HL-60 (cell line): Measurements from ENCODE around the gene SHISA2.
"Not testable (repeated sequence)": the region's sequence is repeated elsewhere in the genome, so short reads cannot be mapped to it uniquely, and the experiment has no call there.

Experiments
- GABPA ChIP-seq: IDR thresholded peaks from 2 replicates; pipeline ENCODE4 v1.6.1; 2012; ENCODE audit warnings: low read depth
- POLR2AphosphoS5 ChIP-seq: IDR thresholded peaks from 2 replicates; pipeline ENCODE4 v1.6.1; 2012; ENCODE audit warnings: low read depth
- SPI1 ChIP-seq: IDR thresholded peaks from 2 replicates; pipeline ENCODE4 v1.6.1; 2012; ENCODE audit warnings: low read depth, mild to moderate bottlenecking, borderline replicate concordance
- TF ChIP-seq, protein P1 (sequence below): IDR thresholded peaks from one replicate; pipeline ENCODE4 v1.5.1; 2011; ENCODE audit warnings: low read length, control low read depth, inconsistent platforms; ENCODE audit not compliant: insufficient read depth
- TF ChIP-seq, protein P2 (sequence below): IDR thresholded peaks from 2 replicates; pipeline ENCODE4 v1.6.1; 2012; ENCODE audit warnings: low read depth; ENCODE audit not compliant: insufficient replicate concordance

- TF ChIP-seq, protein P1, sequence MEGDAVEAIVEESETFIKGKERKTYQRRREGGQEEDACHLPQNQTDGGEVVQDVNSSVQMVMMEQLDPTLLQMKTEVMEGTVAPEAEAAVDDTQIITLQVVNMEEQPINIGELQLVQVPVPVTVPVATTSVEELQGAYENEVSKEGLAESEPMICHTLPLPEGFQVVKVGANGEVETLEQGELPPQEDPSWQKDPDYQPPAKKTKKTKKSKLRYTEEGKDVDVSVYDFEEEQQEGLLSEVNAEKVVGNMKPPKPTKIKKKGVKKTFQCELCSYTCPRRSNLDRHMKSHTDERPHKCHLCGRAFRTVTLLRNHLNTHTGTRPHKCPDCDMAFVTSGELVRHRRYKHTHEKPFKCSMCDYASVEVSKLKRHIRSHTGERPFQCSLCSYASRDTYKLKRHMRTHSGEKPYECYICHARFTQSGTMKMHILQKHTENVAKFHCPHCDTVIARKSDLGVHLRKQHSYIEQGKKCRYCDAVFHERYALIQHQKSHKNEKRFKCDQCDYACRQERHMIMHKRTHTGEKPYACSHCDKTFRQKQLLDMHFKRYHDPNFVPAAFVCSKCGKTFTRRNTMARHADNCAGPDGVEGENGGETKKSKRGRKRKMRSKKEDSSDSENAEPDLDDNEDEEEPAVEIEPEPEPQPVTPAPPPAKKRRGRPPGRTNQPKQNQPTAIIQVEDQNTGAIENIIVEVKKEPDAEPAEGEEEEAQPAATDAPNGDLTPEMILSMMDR = not testable (repeated sequence)
- TF ChIP-seq POLR2AphosphoS5, SPI1, GABPA: not testable (repeated sequence)
- TF ChIP-seq, protein P2, sequence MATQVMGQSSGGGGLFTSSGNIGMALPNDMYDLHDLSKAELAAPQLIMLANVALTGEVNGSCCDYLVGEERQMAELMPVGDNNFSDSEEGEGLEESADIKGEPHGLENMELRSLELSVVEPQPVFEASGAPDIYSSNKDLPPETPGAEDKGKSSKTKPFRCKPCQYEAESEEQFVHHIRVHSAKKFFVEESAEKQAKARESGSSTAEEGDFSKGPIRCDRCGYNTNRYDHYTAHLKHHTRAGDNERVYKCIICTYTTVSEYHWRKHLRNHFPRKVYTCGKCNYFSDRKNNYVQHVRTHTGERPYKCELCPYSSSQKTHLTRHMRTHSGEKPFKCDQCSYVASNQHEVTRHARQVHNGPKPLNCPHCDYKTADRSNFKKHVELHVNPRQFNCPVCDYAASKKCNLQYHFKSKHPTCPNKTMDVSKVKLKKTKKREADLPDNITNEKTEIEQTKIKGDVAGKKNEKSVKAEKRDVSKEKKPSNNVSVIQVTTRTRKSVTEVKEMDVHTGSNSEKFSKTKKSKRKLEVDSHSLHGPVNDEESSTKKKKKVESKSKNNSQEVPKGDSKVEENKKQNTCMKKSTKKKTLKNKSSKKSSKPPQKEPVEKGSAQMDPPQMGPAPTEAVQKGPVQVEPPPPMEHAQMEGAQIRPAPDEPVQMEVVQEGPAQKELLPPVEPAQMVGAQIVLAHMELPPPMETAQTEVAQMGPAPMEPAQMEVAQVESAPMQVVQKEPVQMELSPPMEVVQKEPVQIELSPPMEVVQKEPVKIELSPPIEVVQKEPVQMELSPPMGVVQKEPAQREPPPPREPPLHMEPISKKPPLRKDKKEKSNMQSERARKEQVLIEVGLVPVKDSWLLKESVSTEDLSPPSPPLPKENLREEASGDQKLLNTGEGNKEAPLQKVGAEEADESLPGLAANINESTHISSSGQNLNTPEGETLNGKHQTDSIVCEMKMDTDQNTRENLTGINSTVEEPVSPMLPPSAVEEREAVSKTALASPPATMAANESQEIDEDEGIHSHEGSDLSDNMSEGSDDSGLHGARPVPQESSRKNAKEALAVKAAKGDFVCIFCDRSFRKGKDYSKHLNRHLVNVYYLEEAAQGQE = not testable (repeated sequence)
These were observed 16.6 kb upstream of the SHISA2 start for GRCh38 chr13:26068372-26068771.
